CD4-positive, alpha-beta T cell treated with Interleukin-15 for 1 hour (primary cell): ENCODE data around the gene UXT.
A peak's percentile ranks its signal among the peaks of the same experiment; 100 is the strongest.

ENCODE experiments used
- DNase-seq: peaks from one replicate; pipeline ENCODE4 v3.0.0-alpha.2; 2020

UXT gene

GRCh38 chrX:47648376-47648775 lies 10.6 kb downstream of the UXT start:
- DNase-seq: no peak

- no peak for DNase-seq
Observed at GRCh38 chrX:47646636-47647035, 12.3 kb downstream of the UXT start.

DNA sequence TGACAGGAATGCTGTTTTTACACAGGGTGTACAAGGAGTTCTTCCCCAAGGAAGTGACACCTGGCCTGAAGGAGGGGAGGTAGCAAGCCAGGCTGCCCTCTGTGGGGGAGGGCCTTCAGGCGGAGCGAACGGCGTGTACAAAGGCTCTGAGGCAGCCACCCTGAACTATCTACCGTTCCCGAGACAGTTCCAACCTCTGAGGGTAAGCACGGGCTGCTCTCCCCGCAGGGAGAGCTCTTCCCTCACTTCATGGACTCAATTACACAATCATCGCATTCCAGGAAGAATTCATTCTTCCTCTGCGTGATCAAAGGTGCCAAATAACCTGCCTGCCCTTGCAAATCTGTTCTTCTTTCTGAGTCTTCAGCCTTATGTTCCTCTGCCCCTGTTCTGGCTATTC lies 13.4 kb downstream of the UXT start:
- DNase-seq: no peak

DNA sequence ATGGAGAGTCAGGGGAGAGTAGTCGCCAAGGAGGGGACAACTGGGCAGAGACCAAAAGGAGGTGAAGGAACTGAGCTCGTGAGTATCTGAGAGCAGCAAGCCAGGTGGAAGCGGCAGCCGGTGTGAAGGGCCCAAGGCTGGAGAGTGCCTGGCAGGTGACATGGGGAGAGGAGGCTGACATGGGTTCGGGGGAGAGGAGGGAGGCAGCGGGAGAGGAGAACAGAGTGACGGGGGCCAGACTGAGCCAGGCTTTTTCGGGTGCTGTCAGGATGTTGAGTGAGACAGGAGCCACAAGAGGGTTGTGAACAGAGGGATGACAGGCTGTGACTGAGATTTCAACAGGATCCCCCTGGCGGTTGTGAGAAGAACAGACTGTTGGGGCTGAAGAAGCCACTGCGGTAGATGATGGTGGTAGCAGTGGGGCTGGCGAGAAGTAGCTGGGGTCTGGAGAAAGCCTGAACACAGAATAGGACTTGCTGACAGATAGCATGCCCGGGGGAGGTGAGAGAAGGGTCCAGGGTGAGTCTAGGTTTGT lies 14.4 kb downstream of the UXT start:
- no peak for DNase-seq

DNA sequence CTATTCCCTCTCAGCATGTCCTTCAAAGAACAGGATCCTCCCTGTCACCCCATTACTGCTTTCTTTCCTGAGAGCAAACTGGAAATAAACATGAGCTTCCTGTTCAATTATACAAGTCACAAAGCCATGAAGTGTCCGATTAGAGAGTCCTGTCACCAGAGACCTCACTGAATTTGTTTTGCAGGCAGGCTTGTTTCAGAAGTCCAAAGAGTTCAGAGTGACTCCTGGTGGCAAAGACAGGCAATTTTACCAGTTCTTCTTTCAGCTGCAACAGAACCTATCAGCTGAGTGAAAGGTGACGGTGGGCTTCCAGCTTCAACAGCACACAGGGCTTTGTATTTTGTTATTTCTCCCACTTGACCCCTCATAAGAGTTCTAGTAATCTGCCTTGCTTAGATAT lies 15.1 kb downstream of the UXT start:
- DNase-seq: no peak

DNA sequence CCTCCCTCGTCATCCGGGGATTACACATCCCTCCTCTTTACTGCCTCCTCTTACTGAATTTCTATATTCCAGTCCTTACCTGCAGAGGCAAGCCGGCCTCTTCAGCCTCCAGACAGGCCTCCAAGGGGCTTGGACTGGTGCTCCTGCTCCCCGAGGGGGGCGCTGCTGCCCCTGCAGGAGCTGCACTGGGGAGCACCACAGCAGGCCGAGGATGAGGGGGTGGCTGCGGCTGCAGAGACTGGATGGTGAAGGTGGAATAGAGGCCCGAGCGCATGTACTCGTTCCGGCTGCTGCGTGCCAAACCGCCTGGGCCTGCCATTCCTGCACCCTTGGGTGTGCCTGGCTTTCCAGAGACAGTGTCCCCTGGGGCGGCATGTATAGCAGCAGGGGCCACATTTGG lies 20.2 kb downstream of the UXT start:
- DNase-seq: no peak

GRCh38 chrX:47637546-47638195 lies 21.3 kb downstream of the UXT start:
- DNase-seq: peak; percentile 67

DNA sequence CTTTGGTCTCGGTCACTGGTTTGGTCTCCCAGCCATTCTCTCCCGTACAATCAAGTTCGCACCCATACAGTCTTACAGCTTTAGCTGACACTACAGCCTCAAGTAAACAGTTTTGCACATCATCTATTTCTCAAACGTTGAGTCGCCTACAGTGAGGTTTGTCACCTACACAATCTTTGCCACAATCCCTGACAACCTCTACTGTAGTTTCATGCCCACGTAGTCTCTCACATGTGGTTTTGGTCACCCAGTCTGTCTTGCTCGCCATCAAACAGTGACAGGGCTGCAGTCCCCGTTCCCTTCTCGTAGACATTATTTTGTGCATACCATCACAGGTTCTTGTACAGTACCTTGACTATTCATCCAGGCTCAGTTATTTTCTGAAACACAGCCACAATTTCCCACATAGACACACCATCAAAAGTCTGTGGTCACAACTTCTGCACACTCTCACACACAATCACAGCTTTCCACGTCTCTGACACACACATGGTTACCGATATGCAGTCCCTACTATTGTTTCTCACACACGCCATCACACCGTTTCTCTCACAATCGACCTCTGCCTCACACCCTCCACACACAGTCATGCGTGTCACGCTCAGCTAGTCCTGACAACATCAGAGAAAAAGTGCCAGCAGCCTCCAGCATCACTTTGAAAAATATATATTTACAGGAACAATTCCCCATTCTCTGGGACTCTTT lies 24.0 kb downstream of the UXT start:
- no peak for DNase-seq

DNA sequence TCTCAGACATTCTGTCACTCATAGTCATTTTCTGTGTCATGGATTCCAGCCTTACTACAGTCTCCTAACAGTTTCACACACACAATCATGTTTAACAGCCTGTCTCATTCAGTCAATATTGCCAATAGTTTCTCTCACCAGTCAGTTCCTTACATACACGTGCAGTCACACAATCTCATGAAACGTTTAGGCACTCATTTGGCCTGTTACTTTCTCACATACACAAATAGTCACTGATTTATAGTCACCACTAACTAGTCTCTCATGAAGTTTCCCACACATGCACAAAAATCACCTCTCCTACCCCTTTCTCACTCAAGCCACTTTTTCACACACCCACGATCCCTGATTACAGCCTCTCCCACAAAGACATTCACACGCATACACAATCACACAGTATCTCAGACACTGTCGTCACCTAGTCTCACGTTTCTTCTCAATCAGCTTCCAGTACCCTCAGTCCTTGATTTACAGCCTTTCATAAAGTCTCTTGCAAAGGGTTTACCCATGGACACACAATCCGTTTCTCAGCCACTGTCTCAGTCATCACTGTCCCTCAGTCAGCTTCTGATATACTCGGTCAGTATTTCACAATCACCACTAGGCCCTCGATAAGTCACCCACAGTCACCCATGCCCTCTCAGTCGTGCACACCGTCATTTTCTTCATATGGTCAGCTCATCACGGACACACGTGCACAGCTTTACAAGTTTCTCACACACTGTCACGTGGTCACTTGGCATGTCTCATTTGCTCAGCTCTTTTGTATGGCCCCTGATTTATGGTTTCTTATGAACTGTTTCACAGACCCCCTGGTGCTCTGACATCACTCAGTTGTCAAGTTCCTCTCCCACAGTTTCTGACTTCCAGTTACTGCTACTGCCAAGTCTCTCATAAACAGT lies 25.0 kb downstream of the UXT start:
- DNase-seq: peak; percentile 63

DNA sequence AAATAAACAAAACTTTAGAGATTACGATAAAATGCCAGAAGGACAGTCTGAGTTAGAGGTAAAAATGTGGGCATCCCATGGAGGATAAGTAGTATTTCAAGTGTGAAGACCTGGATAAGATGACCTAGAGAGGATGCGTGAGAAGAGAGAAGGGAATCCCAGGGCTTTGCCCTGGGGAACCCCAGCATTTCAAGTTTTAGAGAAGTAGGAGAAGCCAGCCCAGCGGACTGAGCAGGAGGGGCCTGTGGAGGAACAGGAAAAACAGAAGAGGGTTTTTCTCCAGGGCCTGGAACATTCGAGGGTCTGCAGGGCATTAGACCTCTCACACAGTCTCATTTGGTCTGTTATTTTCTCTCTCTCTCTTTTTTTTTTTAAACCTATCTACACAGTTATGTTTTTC lies 26.3 kb downstream of the UXT start:
- peak; percentile 48 for DNase-seq

- DNase-seq: no peak
Observed at GRCh38 chrX:47631676-47632075, 27.3 kb downstream of the UXT start.

- peak; percentile 43 for DNase-seq
Observed at GRCh38 chrX:47629419-47630200, 29.4 kb downstream of the UXT start, which contains the start of gene CFP. CFP (minus strand) TSS chrX:47629930; CDS start chrX:47629844, 86 bp downstream.

DNA sequence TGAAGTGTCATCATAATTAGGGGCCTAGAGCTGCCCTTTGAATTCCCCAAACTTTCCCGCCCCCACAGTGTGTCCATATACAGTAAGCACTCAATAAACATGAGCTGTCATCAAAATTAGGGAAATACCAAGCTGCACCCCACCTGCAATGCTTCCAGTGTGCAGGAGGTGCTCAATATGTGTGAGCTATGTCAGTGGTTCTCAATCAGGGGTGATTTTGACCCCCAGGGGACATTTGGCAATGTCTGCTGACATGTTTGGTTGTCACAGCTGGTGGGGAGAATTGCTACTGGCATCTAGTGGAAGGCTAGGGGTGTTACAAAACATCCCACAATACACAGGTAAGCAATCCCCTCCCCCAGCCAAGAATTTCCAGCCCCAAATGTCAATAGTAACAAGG lies 30.0 kb downstream of the UXT start:
- no peak for DNase-seq

DNA sequence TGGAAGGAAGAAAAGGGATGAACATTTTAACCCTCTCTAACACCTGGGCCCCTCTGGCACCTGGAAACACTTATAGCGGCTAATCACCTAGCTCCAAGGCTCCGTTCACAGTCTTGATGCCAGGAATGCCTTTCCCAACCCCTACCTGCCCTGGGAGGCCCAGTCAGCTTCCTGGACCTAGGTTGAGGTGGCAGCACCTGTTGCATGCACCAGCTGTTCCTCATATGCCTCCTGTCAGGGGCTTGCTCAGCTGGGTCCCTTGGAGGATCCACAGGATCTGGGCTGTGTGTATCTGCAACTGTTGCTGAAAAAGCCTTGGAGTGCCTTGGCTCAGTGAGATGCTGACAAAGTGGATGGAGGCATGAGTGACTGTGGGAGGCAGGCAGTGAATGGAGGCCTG lies 33.6 kb downstream of the UXT start:
- no peak for DNase-seq

GRCh38 chrX:47623540-47624027 lies 35.4 kb downstream of the UXT start:
- DNase-seq: peak; percentile 38

DNA sequence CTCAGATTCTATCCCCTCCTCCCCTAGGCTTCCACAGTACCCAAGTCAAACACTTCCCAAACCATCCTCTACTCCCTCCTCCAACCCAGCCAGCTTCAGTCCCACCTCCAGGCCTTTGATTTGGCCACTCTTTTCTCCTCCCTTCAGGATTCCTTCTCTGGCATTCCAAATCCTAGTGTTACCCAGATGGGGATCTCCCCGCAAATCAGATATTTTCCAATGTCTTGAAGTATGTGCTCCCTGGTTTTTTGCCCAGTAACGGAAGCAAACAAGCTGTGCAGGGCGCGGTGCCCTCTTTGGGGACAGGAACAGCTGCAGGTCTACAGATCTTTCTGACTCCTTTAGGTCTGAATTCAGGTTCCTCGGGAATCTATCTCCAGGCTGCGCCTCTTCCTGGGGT lies 37.1 kb downstream of the UXT start:
- no peak for DNase-seq

GRCh38 chrX:47620303-47620685 lies 38.7 kb downstream of the UXT start:
- DNase-seq: no peak

DNA sequence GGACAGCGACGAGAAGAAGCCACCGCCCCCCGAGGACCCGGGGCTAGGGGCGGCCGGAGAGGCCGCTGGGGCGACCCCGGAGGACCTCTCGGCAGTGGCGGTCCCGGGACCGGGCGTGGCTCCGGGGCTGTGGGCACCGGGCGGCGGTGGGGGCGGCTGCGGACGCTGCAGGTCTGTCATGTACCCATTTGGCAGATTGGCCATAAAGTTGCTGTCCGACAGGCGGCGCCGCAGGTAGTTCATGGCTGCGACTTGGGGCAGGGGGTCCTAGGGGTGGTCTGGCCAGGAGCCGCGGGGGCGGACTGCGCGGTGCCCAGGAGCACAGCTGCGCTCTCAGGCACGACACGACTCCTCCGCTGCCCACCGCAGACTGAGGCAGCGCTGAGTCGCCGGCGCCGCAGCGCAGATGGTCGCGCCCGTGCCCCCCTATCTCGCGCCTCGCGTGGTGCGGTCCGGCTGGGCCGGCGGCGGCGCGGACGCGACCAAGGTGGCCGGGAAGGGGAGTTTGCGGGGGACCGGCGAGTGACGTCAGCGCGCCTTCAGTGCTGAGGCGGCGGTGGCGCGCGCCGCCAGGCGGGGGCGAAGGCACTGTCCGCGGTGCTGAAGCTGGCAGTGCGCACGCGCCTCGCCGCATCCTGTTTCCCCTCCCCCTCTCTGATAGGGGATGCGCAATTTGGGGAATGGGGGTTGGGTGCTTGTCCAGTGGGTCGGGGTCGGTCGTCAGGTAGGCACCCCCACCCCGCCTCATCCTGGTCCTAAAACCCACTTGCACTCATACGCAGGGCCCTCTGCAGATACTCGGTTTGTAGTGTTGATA lies 39.3 kb downstream of the UXT start, which contains the start of gene SYN1:
Gene SYN1 (minus strand): TSS at position 372 of the 817 bp plus-strand sequence. CDS start 129 bp downstream, at position 243.
- DNase-seq: peak; percentile 85

DNA sequence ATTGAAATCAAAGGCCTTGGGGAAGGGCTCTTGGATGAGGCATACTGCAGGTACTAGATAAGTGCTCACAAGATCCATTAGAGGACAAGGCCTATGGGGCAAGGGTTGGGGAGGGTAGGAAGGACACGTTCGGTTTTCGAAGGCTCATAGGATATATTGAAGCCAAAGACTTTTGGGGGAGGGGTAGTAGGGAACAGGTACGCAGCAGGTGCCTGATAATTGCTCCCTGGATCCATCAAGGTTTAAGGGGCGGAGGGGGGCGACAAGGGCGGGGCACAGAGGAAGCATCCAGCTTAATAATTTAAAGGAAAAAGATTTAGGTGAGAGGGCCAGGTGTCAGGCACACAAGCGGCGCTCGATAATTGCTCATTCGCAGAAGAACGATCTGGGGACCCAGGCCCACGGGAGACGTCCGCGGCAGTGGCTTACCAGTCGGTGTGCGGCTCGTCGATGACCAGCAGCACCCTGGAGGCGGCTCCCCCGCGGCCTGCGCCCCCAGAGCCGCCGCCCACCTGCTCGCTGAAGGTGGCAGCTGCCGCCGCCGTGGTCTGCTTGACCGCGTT lies 40.0 kb downstream of the UXT start:
- no peak for DNase-seq

DNA sequence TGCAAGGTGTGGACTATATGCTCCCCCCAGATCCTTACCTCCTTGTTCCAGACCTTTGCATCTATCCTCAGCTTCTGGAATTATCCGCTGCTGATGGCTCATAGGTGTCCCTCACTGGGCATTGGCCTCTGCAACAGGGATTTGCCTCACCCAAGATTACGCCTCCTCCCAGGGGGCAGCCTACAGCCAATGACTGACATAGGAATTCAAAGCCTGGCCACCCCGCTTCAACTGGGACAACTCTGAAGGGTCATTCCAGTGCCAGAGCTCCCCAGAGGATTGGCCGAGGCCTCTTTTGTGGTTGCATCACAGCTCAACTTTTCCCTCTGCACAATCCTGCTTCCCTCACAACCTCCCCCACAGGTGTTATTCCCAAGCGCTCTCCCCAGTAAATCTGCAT lies 44.4 kb downstream of the UXT start:
- DNase-seq: no peak

DNA sequence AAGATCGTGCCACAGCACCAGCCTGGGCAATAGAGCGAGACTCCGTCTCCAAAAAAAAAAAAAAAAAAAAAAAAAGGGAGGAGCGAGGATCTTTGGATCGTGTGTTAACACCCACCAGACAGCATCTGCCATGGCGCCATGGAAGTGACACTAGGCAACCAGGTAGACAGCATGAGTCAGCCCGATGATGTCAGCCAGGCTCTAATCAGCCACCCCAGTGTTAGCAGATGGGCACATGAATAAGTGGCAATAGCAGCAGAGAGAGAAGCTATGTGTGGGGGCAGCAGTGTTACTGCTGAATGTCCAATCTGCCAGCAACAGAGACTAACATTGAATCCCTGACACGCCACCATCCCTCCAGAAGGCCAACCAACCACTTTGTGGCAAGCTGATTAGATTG lies 45.9 kb downstream of the UXT start:
- no peak for DNase-seq
